ENCODE results near the gene EMC6.

DNA sequence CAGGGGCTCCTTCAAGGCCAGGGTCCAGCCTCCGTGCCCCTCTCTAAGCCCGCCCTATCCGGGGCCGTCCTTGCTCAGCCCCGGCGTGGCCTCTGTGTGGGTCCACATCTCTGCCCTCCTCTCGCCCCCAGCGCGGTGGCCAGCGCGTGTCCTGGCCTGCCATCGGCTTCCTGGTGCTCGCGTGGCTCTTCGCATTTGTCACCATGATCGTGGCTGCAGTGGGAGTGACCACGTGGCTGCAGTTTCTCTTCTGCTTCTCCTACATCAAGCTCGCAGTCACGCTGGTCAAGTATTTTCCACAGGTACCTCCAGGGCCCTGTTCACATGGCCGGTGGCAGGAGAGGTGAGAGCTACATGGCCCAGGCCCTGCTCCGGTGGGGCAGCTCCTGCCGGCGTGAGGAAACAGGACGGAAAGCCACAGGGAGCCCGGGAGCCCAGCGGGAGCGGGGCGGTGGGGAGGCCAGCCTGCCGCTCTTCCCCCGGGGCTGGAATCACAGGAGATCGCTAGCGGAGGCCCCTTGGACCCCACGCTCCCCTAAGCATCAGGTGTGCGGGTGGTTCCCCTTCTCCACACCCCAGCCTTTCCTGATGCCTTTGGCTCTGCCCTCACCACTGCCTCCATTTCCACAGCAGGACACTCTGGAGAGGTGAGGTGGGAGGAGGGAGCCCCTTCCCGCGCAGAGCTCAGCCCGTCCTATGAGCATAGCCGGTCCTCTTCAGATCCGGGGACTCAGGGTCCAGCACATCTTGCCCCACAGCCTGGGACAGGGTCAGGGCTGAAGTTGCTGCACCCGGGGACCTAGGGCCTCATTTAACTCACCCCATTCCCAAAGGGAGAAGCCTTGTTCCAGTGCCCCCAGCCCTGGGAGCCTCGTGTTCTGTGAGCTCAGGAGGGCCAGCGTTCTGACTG, 10.5 kb upstream of the EMC6 start:
- TF ChIP-seq, protein P1, sequence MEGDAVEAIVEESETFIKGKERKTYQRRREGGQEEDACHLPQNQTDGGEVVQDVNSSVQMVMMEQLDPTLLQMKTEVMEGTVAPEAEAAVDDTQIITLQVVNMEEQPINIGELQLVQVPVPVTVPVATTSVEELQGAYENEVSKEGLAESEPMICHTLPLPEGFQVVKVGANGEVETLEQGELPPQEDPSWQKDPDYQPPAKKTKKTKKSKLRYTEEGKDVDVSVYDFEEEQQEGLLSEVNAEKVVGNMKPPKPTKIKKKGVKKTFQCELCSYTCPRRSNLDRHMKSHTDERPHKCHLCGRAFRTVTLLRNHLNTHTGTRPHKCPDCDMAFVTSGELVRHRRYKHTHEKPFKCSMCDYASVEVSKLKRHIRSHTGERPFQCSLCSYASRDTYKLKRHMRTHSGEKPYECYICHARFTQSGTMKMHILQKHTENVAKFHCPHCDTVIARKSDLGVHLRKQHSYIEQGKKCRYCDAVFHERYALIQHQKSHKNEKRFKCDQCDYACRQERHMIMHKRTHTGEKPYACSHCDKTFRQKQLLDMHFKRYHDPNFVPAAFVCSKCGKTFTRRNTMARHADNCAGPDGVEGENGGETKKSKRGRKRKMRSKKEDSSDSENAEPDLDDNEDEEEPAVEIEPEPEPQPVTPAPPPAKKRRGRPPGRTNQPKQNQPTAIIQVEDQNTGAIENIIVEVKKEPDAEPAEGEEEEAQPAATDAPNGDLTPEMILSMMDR (conservative IDR thresholded peaks at IDR 0.05; ENCODE audit: low read depth, low read length) = no peak
- TF ChIP-seq EZH2 (IDR thresholded peaks at IDR 0.05; ENCODE audit: low read length, unreplicated experiment) = no peak
